AG04449 (cell line): ENCODE results near the gene CAMTA1.

Experiments
- CTCF ChIA-PET: fragments of 350-600 bp; formaldehyde crosslinking; extraction: SDS; loops from one replicate; lab custom pipeline; 2021; ENCODE audit warnings: antibody characterized with exemption; lab: Yijun Ruan, JAX
- POLR2A ChIA-PET: fragments of 400-600, 350-600 bp; formaldehyde crosslinking; extraction: SDS; loops from one replicate; lab custom pipeline; 2020; ENCODE audit warnings: antibody characterized with exemption, inconsistent platforms; lab: Yijun Ruan, JAX
- DNase-seq: peaks from one replicate; pipeline ENCODE4 v3.0.0-alpha.2; 2010; ENCODE audit warnings: low read depth, low spot score
- H3K4me3 ChIP-seq: 2 replicates; pipeline ENCODE4 v1.5.1; 2011; ENCODE audit warnings: low read depth, mild to moderate bottlenecking, control low read depth, low read length
- CTCF ChIP-seq: IDR thresholded peaks from one replicate; pipeline ENCODE4 v1.5.1; 2011; ENCODE audit warnings: mild to moderate bottlenecking, moderate library complexity, low read length, control low read depth, inconsistent platforms; ENCODE audit not compliant: insufficient read depth; ENCODE audit errors: missing control alignments

CAMTA1 gene

DNA sequence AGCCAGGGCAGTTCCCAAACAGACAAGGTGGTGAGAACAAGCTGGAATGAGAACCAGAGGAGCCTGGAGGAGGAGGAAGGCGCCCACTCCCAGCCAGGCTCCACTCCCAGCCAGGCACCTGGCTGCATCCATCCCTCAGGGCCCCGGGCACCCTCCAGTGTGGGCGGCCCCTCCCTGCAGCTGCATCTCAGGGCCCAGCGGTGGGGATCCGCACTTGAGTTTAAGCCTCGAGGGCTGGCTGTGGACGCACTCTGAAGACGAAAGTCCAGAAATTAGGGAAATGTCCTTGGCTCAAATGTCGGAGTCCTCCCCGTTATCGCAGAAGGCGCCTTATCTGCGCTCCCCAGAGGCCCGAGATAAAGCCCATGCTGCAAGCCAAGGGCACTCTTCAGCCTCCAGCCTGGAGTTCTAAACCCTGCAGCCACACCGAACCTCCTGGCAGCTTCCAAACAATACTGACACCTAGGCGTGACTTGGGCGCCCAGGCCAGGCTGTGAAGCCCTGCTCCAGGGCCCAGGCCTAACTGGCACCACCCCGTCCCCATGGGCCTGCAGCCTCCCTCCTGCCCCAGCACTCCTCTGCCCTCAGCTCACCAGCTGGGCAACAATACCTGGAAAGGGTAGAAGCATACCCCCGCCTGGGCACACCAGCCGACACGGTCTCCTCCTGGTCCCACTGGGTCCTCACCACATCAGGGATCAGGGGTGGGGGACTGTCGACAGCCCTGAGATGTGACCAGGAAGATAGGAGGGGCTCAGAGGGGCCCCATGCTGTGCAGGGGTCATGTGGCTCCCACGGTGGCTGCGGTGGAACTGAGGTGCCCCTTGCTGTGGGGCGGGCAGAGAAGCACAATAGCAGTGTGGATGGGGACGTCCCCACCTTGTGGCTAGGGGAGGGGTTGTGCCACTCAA is 801.0 kb downstream of the CAMTA1 start:
- CTCF ChIA-PET: no interaction called here
- POLR2A ChIA-PET: no interaction called here
- no peak overlapping the region for H3K4me3 ChIP-seq
- no peak for DNase-seq
- no peak for TF ChIP-seq CTCF

- H3K4me3 ChIP-seq: no peak overlapping the region
- no peak for DNase-seq
- CTCF ChIA-PET: no interaction called here
- POLR2A ChIA-PET: no interaction called here
- TF ChIP-seq CTCF: no peak
Observed at GRCh38 chr1:7587108-7587772, 802.0 kb downstream of the CAMTA1 start.

GRCh38 chr1:7587773-7588456 is 802.7 kb downstream of the CAMTA1 start:
- no peak for DNase-seq
- CTCF ChIA-PET: no interaction called here
- H3K4me3 ChIP-seq: no peak overlapping the region
- no peak for TF ChIP-seq CTCF
- POLR2A ChIA-PET: interaction anchor here (0.6 kb wide), 1 partner anchor 31 kb away, joined by 3 read pairs; no protein-coding TSS in a partner anchor

DNA sequence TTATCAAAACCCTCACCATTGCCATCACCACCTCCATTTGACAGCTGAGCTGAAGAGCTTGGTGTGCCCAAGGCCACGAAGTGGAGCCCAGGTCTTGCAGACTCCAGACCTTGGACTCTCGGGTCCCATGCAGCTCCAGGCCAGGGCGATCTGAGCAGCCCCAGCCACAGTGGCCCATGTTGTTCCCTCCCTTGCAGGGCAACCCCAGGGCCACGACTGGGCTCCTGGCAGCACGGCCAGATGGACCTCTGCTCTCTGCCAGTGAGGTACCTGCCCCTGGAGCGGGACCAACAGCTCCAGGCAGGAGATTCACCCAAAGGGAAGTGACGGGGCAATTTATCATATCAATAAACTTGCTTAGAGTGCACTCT is 803.2 kb downstream of the CAMTA1 start:
- no peak overlapping the region for H3K4me3 ChIP-seq
- POLR2A ChIA-PET: interaction anchor here (0.6 kb wide), 1 partner anchor 31 kb away, joined by 3 read pairs; no protein-coding TSS in a partner anchor
- CTCF ChIA-PET: no interaction called here
- DNase-seq: no peak
- no peak for TF ChIP-seq CTCF

- POLR2A ChIA-PET: no interaction called here
- no peak for TF ChIP-seq CTCF
- CTCF ChIA-PET: no interaction called here
Observed at GRCh38 chr1:7589080-7589735, 804.0 kb downstream of the CAMTA1 start.

More at GRCh38 chr1:7589080-7589735, 804.0 kb downstream of the CAMTA1 start:
- no peak for DNase-seq
- no peak overlapping the region for H3K4me3 ChIP-seq
